ENCODE data around the gene IGSF9B. TPM values are rescaled to one million over a fixed set of nuclear protein-coding genes. Genes with fewer than 3 reads are reported as not detected.

Gene IGSF9B
- total RNA-seq, 1 donor from 2014 or later: 3.8 TPM

- no peak for TF ChIP-seq CTCF (IDR thresholded peaks at IDR 0.05)
- Mint-ChIP-seq H3K4me3 (ENCODE audit: unreplicated experiment) (no peak overlapping the region), H3K36me3 (ENCODE audit: unreplicated experiment) (no peaks in the 10 kb centered on the region), H3K9me3 (ENCODE audit: unreplicated experiment) (no peaks in the 10 kb centered on the region), H3K27me3 (ENCODE audit: unreplicated experiment) (no peaks in the 10 kb centered on the region), H3K27ac (ENCODE audit: unreplicated experiment) (no peak overlapping the region), H3K4me1 (ENCODE audit: unreplicated experiment) (peaks cover 9% of the 10 kb centered on the region)
- DNase-seq (ENCODE audit: extremely low spot score, unreplicated experiment): peak; percentile 71
Observed at GRCh38 chr11:133892584-133893380, 64.0 kb downstream of the IGSF9B start.

- no peaks in the 10 kb centered on the region for H3K36me3 Mint-ChIP-seq (ENCODE audit: unreplicated experiment)
- H3K9me3 Mint-ChIP-seq (ENCODE audit: unreplicated experiment): no peaks in the 10 kb centered on the region
- no peaks in the 10 kb centered on the region for H3K27me3 Mint-ChIP-seq (ENCODE audit: unreplicated experiment)
- no peak overlapping the region for H3K27ac Mint-ChIP-seq (ENCODE audit: unreplicated experiment)
- no peak overlapping the region for H3K4me3 Mint-ChIP-seq (ENCODE audit: unreplicated experiment)
- H3K4me1 Mint-ChIP-seq (ENCODE audit: unreplicated experiment): peaks cover 9% of the 10 kb centered on the region
- TF ChIP-seq CTCF (IDR thresholded peaks at IDR 0.05): no peak
- DNase-seq (ENCODE audit: extremely low spot score, unreplicated experiment): peak; percentile 68
Observed at GRCh38 chr11:133892126-133892525, 64.6 kb downstream of the IGSF9B start.

DNA sequence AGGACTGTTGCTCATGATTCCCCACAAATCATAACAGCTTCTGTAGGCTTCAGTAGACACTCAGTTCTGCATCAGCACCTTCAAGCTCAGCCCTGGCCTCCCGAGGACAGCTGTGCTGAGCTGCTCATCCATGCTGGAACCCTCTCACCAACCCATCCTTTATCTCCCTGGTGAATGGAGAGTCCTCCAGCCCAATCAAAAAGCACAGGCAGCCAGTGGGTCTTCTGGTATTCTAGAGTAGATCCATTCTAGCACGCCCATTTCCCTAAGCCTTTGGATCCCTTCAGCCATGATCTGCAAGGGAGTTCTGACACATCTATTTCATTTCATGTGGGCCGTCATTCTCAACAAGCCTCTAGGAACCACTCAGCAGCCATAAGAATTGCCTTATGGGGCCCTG lies 66.9 kb downstream of the IGSF9B start:
- H3K36me3 Mint-ChIP-seq (ENCODE audit: unreplicated experiment): no peaks in the 10 kb centered on the region
- H3K4me1 Mint-ChIP-seq (ENCODE audit: unreplicated experiment): peaks cover 5% of the 10 kb centered on the region
- no peak overlapping the region for H3K4me3 Mint-ChIP-seq (ENCODE audit: unreplicated experiment)
- peak; percentile 67 for DNase-seq (ENCODE audit: extremely low spot score, unreplicated experiment)
- no peak overlapping the region for H3K27ac Mint-ChIP-seq (ENCODE audit: unreplicated experiment)
- H3K27me3 Mint-ChIP-seq (ENCODE audit: unreplicated experiment): no peaks in the 10 kb centered on the region
- H3K9me3 Mint-ChIP-seq (ENCODE audit: unreplicated experiment): no peaks in the 10 kb centered on the region
- no peak for TF ChIP-seq CTCF (IDR thresholded peaks at IDR 0.05)

GRCh38 chr11:133889188-133889587 lies 67.6 kb downstream of the IGSF9B start:
- Mint-ChIP-seq H3K9me3 (ENCODE audit: unreplicated experiment) (no peaks in the 10 kb centered on the region), H3K36me3 (ENCODE audit: unreplicated experiment) (no peaks in the 10 kb centered on the region), H3K4me1 (ENCODE audit: unreplicated experiment) (no peaks in the 10 kb centered on the region), H3K4me3 (ENCODE audit: unreplicated experiment) (no peak overlapping the region), H3K27me3 (ENCODE audit: unreplicated experiment) (no peaks in the 10 kb centered on the region), H3K27ac (ENCODE audit: unreplicated experiment) (no peak overlapping the region)
- TF ChIP-seq CTCF (IDR thresholded peaks at IDR 0.05): no peak
- peak; percentile 30 for DNase-seq (ENCODE audit: extremely low spot score, unreplicated experiment)

DNA sequence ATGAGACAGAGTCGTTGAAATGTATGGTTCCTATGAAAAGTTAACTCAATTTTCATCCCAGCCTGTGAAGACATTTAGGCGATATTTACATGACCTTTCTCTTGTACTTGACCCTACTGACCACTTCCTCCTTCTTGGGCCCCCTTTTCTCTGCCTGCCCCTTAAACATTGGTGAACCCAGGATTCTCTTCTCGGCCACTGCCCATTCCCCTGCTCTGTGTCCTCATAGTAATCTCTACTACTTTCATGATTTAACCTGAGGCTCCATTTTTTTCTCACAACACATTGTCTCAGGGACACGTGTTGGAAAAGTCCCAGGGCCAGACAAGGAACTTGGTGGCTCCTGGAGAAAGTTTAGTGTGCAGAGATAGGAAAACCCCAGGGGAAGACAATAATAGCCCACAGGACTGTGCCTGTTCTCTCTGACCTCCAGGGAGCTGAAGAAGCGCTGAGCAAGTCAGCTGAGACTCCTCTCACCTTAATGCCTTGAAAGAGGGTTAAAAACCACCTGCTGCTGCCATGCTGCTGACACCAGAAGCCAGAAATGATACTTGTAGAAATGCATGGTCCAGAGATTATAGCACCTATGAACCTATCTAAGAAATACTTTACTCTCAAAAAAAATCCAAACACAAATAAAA lies 69.0 kb downstream of the IGSF9B start:
- no peak overlapping the region for H3K4me3 Mint-ChIP-seq (ENCODE audit: unreplicated experiment)
- no peak overlapping the region for H3K27ac Mint-ChIP-seq (ENCODE audit: unreplicated experiment)
- no peaks in the 10 kb centered on the region for H3K27me3 Mint-ChIP-seq (ENCODE audit: unreplicated experiment)
- H3K36me3 Mint-ChIP-seq (ENCODE audit: unreplicated experiment): no peaks in the 10 kb centered on the region
- peak; percentile 21 for DNase-seq (ENCODE audit: extremely low spot score, unreplicated experiment)
- H3K9me3 Mint-ChIP-seq (ENCODE audit: unreplicated experiment): peaks cover 9% of the 10 kb centered on the region
- no peaks in the 10 kb centered on the region for H3K4me1 Mint-ChIP-seq (ENCODE audit: unreplicated experiment)
- no peak for TF ChIP-seq CTCF (IDR thresholded peaks at IDR 0.05)

All from osteocyte (in vitro differentiated cells).